ENCODE results near the gene GALNT5. TPM values are rescaled to one million over a fixed set of nuclear protein-coding genes. Genes with fewer than 3 reads are reported as not detected.

GALNT5 gene
- total RNA-seq, 1 donor from 2014 or later = not detected

GRCh38 chr2:157304811-157305722 is 47.6 kb downstream of the GALNT5 start:
- peaks cover 16% of the 10 kb centered on the region for H3K4me1 Mint-ChIP-seq (ENCODE audit: low read depth)
- H3K4me3 Mint-ChIP-seq (ENCODE audit: low read depth) = no peak overlapping the region
- no peak for DNase-seq (ENCODE audit: low spot score)
- no peaks in the 10 kb centered on the region for H3K36me3 Mint-ChIP-seq (ENCODE audit: low read depth)
- intact Hi-C loops (cut with micrococcal nuclease) = loop anchor here (5.0 to 10.0 kb wide), 5 partner anchors 43 to 707 kb away; partner anchors contain the start of gene ACVR1C
- H3K27ac Mint-ChIP-seq = no peak overlapping the region
- no peaks in the 10 kb centered on the region for H3K9me3 Mint-ChIP-seq
- H3K27me3 Mint-ChIP-seq (ENCODE audit: low read depth) = peaks cover 10% of the 10 kb centered on the region

GRCh38 chr2:157305723-157306110 is 48.2 kb downstream of the GALNT5 start:
- Mint-ChIP-seq H3K4me1 (ENCODE audit: low read depth) (peaks cover 16% of the 10 kb centered on the region), H3K27me3 (ENCODE audit: low read depth) (peaks cover 7% of the 10 kb centered on the region), H3K36me3 (ENCODE audit: low read depth) (no peaks in the 10 kb centered on the region), H3K4me3 (ENCODE audit: low read depth) (no peak overlapping the region), H3K9me3 (no peaks in the 10 kb centered on the region), H3K27ac (no peak overlapping the region)
- no peak for DNase-seq (ENCODE audit: low spot score)
- intact Hi-C loops (cut with micrococcal nuclease) = loop anchor here (10.0 kb wide), 3 partner anchors 319 to 469 kb away; partner anchors contain the start of gene ACVR1C

GRCh38 chr2:157307021-157307420 is 49.5 kb downstream of the GALNT5 start:
- Mint-ChIP-seq H3K36me3 (ENCODE audit: low read depth) (no peaks in the 10 kb centered on the region), H3K4me1 (ENCODE audit: low read depth) (peaks cover 21% of the 10 kb centered on the region), H3K9me3 (no peaks in the 10 kb centered on the region), H3K4me3 (ENCODE audit: low read depth) (no peak overlapping the region), H3K27ac (no peak overlapping the region), H3K27me3 (ENCODE audit: low read depth) (peaks cover 4% of the 10 kb centered on the region)
- intact Hi-C loops (cut with micrococcal nuclease) = loop anchor here (10.0 kb wide), 3 partner anchors 318 to 468 kb away; partner anchors contain the start of gene ACVR1C
- DNase-seq (ENCODE audit: low spot score) = no peak

- no peak overlapping the region for H3K4me3 Mint-ChIP-seq (ENCODE audit: low read depth)
- no peaks in the 10 kb centered on the region for H3K27me3 Mint-ChIP-seq (ENCODE audit: low read depth)
- H3K36me3 Mint-ChIP-seq (ENCODE audit: low read depth) = no peaks in the 10 kb centered on the region
- intact Hi-C loops (cut with micrococcal nuclease) = loop anchor here (10.0 kb wide), 3 partner anchors 315 to 465 kb away; partner anchors contain the start of gene ACVR1C
- H3K9me3 Mint-ChIP-seq = no peaks in the 10 kb centered on the region
- DNase-seq (ENCODE audit: low spot score) = no peak
- no peak overlapping the region for H3K27ac Mint-ChIP-seq
- H3K4me1 Mint-ChIP-seq (ENCODE audit: low read depth) = peaks cover 34% of the 10 kb centered on the region
These were observed 52.4 kb downstream of the GALNT5 start for GRCh38 chr2:157309878-157310277.

- no peaks in the 10 kb centered on the region for H3K36me3 Mint-ChIP-seq (ENCODE audit: low read depth)
- no peak overlapping the region for H3K27ac Mint-ChIP-seq
- peaks cover 31% of the 10 kb centered on the region for H3K4me1 Mint-ChIP-seq (ENCODE audit: low read depth)
- no peak overlapping the region for H3K4me3 Mint-ChIP-seq (ENCODE audit: low read depth)
- DNase-seq (ENCODE audit: low spot score) = no peak
- intact Hi-C loops (cut with micrococcal nuclease) = no loop called here
- no peaks in the 10 kb centered on the region for H3K9me3 Mint-ChIP-seq
- H3K27me3 Mint-ChIP-seq (ENCODE audit: low read depth) = no peaks in the 10 kb centered on the region
These were observed 54.2 kb downstream of the GALNT5 start for GRCh38 chr2:157311706-157312105.

GRCh38 chr2:157312866-157313486 is 55.5 kb downstream of the GALNT5 start:
- H3K36me3 Mint-ChIP-seq (ENCODE audit: low read depth) = no peaks in the 10 kb centered on the region
- intact Hi-C loops (cut with micrococcal nuclease) = no loop called here
- H3K4me1 Mint-ChIP-seq (ENCODE audit: low read depth) = peaks cover 23% of the 10 kb centered on the region
- H3K27ac Mint-ChIP-seq = no peak overlapping the region
- DNase-seq (ENCODE audit: low spot score) = no peak
- H3K9me3 Mint-ChIP-seq = no peaks in the 10 kb centered on the region
- no peak overlapping the region for H3K4me3 Mint-ChIP-seq (ENCODE audit: low read depth)
- no peaks in the 10 kb centered on the region for H3K27me3 Mint-ChIP-seq (ENCODE audit: low read depth)

GRCh38 chr2:157315901-157316300 is 58.4 kb downstream of the GALNT5 start:
- Mint-ChIP-seq H3K36me3 (ENCODE audit: low read depth) (peaks cover 16% of the 10 kb centered on the region), H3K27ac (no peak overlapping the region), H3K27me3 (ENCODE audit: low read depth) (no peaks in the 10 kb centered on the region), H3K4me3 (ENCODE audit: low read depth) (no peak overlapping the region), H3K9me3 (no peaks in the 10 kb centered on the region), H3K4me1 (ENCODE audit: low read depth) (peaks cover 25% of the 10 kb centered on the region)
- intact Hi-C loops (cut with micrococcal nuclease) = loop anchor here (5.0 kb wide), 1 partner anchor 696 kb away; no protein-coding TSS in a partner anchor
- DNase-seq (ENCODE audit: low spot score) = no peak

GRCh38 chr2:157318884-157319283 is 61.4 kb downstream of the GALNT5 start:
- intact Hi-C loops (cut with micrococcal nuclease) = loop anchor here (5.0 kb wide), 1 partner anchor 693 kb away; no protein-coding TSS in a partner anchor

GRCh38 chr2:157319795-157320194 is 62.3 kb downstream of the GALNT5 start:
- peaks cover 9% of the 10 kb centered on the region for H3K4me1 Mint-ChIP-seq (ENCODE audit: low read depth)
- H3K4me3 Mint-ChIP-seq (ENCODE audit: low read depth) = no peak overlapping the region
- H3K9me3 Mint-ChIP-seq = no peaks in the 10 kb centered on the region
- intact Hi-C loops (cut with micrococcal nuclease) = loop anchor here (5.0 kb wide), 1 partner anchor 693 kb away; no protein-coding TSS in a partner anchor
- H3K27ac Mint-ChIP-seq = no peak overlapping the region
- no peak for DNase-seq (ENCODE audit: low spot score)
- no peaks in the 10 kb centered on the region for H3K27me3 Mint-ChIP-seq (ENCODE audit: low read depth)
- H3K36me3 Mint-ChIP-seq (ENCODE audit: low read depth) = peaks cover 28% of the 10 kb centered on the region

More at GRCh38 chr2:157318884-157319283, 61.4 kb downstream of the GALNT5 start:
- no peak overlapping the region for H3K27ac Mint-ChIP-seq
- H3K36me3 Mint-ChIP-seq (ENCODE audit: low read depth) = peaks cover 28% of the 10 kb centered on the region
- H3K4me1 Mint-ChIP-seq (ENCODE audit: low read depth) = peaks cover 13% of the 10 kb centered on the region
- H3K4me3 Mint-ChIP-seq (ENCODE audit: low read depth) = no peak overlapping the region
- DNase-seq (ENCODE audit: low spot score) = no peak
- H3K9me3 Mint-ChIP-seq = no peaks in the 10 kb centered on the region
- no peaks in the 10 kb centered on the region for H3K27me3 Mint-ChIP-seq (ENCODE audit: low read depth)

GRCh38 chr2:157320409-157320808 is 62.9 kb downstream of the GALNT5 start:
- intact Hi-C loops (cut with micrococcal nuclease) = no loop called here
- no peaks in the 10 kb centered on the region for H3K9me3 Mint-ChIP-seq

GRCh38 chr2:157321466-157321865 is 64.0 kb downstream of the GALNT5 start:
- peaks cover 28% of the 10 kb centered on the region for H3K36me3 Mint-ChIP-seq (ENCODE audit: low read depth)
- H3K9me3 Mint-ChIP-seq = no peaks in the 10 kb centered on the region
- no peak overlapping the region for H3K27ac Mint-ChIP-seq
- DNase-seq (ENCODE audit: low spot score) = no peak
- no peaks in the 10 kb centered on the region for H3K27me3 Mint-ChIP-seq (ENCODE audit: low read depth)
- no peak overlapping the region for H3K4me3 Mint-ChIP-seq (ENCODE audit: low read depth)
- peaks cover 5% of the 10 kb centered on the region for H3K4me1 Mint-ChIP-seq (ENCODE audit: low read depth)
- intact Hi-C loops (cut with micrococcal nuclease) = no loop called here

More at GRCh38 chr2:157320409-157320808, 62.9 kb downstream of the GALNT5 start:
- Mint-ChIP-seq H3K27ac (no peak overlapping the region), H3K4me1 (ENCODE audit: low read depth) (peaks cover 9% of the 10 kb centered on the region), H3K36me3 (ENCODE audit: low read depth) (peaks cover 28% of the 10 kb centered on the region), H3K4me3 (ENCODE audit: low read depth) (no peak overlapping the region), H3K27me3 (ENCODE audit: low read depth) (no peaks in the 10 kb centered on the region)
- no peak for DNase-seq (ENCODE audit: low spot score)

- no peak overlapping the region for H3K4me3 Mint-ChIP-seq (ENCODE audit: low read depth)
- intact Hi-C loops (cut with micrococcal nuclease) = no loop called here
- DNase-seq (ENCODE audit: low spot score) = no peak
- H3K9me3 Mint-ChIP-seq = no peaks in the 10 kb centered on the region
- peaks cover 28% of the 10 kb centered on the region for H3K36me3 Mint-ChIP-seq (ENCODE audit: low read depth)
- H3K27me3 Mint-ChIP-seq (ENCODE audit: low read depth) = no peaks in the 10 kb centered on the region
- no peak overlapping the region for H3K27ac Mint-ChIP-seq
- H3K4me1 Mint-ChIP-seq (ENCODE audit: low read depth) = peaks cover 9% of the 10 kb centered on the region
These were observed 64.9 kb downstream of the GALNT5 start for GRCh38 chr2:157322432-157322831.
